HepG2 (cell line): ENCODE results near the gene SYT7. TPM values are rescaled to one million over a fixed set of nuclear protein-coding genes. Genes with fewer than 3 reads are reported as not detected.
A peak's percentile ranks its signal among the peaks of the same experiment; 100 is the strongest.

ENCODE experiments used
- DZIP1 ChIP-seq: sonication (generic); formaldehyde crosslinking; IDR thresholded peaks from 2 replicates; pipeline ENCODE4 v1.5.0; 2020; ENCODE audit warnings: mild to moderate bottlenecking, missing genetic modification reagents
- GATAD2A ChIP-seq: IDR thresholded peaks from 2 replicates; pipeline ENCODE4 v1.6.1; 2016
- KIAA2018 ChIP-seq: sonication (generic); formaldehyde crosslinking; IDR thresholded peaks from 2 replicates; pipeline ENCODE4 v1.5.0; 2020; ENCODE audit warnings: mild to moderate bottlenecking, missing genetic modification reagents, borderline replicate concordance
- TIGD3 ChIP-seq: sonication (generic); formaldehyde crosslinking; IDR thresholded peaks from 2 replicates; pipeline ENCODE4 v1.5.1; 2020; ENCODE audit warnings: mild to moderate bottlenecking, missing genetic modification reagents, borderline replicate concordance
- ZNF224 ChIP-seq: sonication (generic); formaldehyde crosslinking; IDR thresholded peaks from 2 replicates; pipeline ENCODE4 v1.5.0; 2020; ENCODE audit warnings: mild to moderate bottlenecking, missing genetic modification reagents
- ZNF251 ChIP-seq: sonication (generic); formaldehyde crosslinking; IDR thresholded peaks from 2 replicates; pipeline ENCODE4 v1.9.0; 2021; ENCODE audit warnings: mild to moderate bottlenecking, missing genetic modification reagents
- ZNF790 ChIP-seq: sonication (generic); formaldehyde crosslinking; IDR thresholded peaks from 2 replicates; pipeline ENCODE4 v1.8.0; 2022; ENCODE audit warnings: missing genetic modification reagents, mild to moderate bottlenecking, borderline replicate concordance
- polyA plus RNA-seq, 8 experiments: library from polyadenylated mRNA; depleted of rRNA in 3 of 8; stranded (reverse) in 7 of 8; unstranded in 1 of 8; fragments of >200 nt; fragmentation: Illumina TruSeq in 4 of 8; extraction: Trizol in 4 of 8; gene quantifications; 2 replicates each; pipeline versions ENCODE4 v1.2.1 to v1.2.3, GENCODE V29; 2011 to 2016; ENCODE audit warnings: low read depth in 4 of 8, missing spikeins in 1 of 8, mixed read lengths in 1 of 8; ENCODE audit not compliant: insufficient read depth in 1 of 8
- total RNA-seq, 5 experiments: library from RNA; depleted of rRNA; stranded (reverse); fragments of >200 nt; fragmentation: Illumina TruSeq; extraction: Trizol; gene quantifications; 2 replicates each; pipeline ENCODE4 v1.2.3, GENCODE V29; 2016; ENCODE audit warnings: low read depth in 1 of 5
- TF ChIP-seq, protein P1 (sequence below), 2 experiments: sonication (generic) in 1 of 2; formaldehyde crosslinking in 1 of 2; IDR thresholded peaks; 2 replicates each; pipeline versions ENCODE4 v1.6.1 to v1.9.0; 2014 to 2022; ENCODE audit warnings: antibody characterized with exemption in 1 of 2, borderline replicate concordance in 1 of 2, inconsistent platforms in 1 of 2, low read depth in 1 of 2, missing genetic modification reagents in 1 of 2

Gene SYT7
- total and polyA plus RNA-seq, 2 of the 13 experiments (the other 11 are each of a cell fraction or from before 2014, with no cell fraction given): 1.4 to 4.4 TPM

- peak; percentile 47; the same call in 1 of the 2 replicates for TF ChIP-seq DZIP1
- no peak for TF ChIP-seq ZNF251 (CRISPR knock-in tag)
- TF ChIP-seq, protein P1, sequence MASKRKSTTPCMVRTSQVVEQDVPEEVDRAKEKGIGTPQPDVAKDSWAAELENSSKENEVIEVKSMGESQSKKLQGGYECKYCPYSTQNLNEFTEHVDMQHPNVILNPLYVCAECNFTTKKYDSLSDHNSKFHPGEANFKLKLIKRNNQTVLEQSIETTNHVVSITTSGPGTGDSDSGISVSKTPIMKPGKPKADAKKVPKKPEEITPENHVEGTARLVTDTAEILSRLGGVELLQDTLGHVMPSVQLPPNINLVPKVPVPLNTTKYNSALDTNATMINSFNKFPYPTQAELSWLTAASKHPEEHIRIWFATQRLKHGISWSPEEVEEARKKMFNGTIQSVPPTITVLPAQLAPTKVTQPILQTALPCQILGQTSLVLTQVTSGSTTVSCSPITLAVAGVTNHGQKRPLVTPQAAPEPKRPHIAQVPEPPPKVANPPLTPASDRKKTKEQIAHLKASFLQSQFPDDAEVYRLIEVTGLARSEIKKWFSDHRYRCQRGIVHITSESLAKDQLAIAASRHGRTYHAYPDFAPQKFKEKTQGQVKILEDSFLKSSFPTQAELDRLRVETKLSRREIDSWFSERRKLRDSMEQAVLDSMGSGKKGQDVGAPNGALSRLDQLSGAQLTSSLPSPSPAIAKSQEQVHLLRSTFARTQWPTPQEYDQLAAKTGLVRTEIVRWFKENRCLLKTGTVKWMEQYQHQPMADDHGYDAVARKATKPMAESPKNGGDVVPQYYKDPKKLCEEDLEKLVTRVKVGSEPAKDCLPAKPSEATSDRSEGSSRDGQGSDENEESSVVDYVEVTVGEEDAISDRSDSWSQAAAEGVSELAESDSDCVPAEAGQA (IDR thresholded peaks at IDR 0.05; ENCODE audit: low read depth): no peak
- TF ChIP-seq, protein P1 (CRISPR knock-in tag; IDR thresholded peaks at IDR 0.05; ENCODE audit: borderline replicate concordance): no peak
- TF ChIP-seq GATAD2A (CRISPR knock-in tag): peak; percentile 46
- no peak for TF ChIP-seq TIGD3 (CRISPR knock-in tag)
- TF ChIP-seq ZNF790 (CRISPR knock-in tag): no peak
- no peak for TF ChIP-seq KIAA2018
- TF ChIP-seq ZNF224 (CRISPR knock-in tag): no peak
Observed at GRCh38 chr11:61581030-61581928, at the start of gene SYT7 (continued).
